Upper lobe of left lung (tissue), 6 donors: ENCODE results near the gene OGA. TPM values are rescaled to one million over a fixed set of nuclear protein-coding genes. Genes with fewer than 3 reads are reported as not detected.

ENCODE experiments used
- ATAC-seq, 2 donors: fragments of 200-7000 bp; cut with Tn5 transposase; one replicate each; pipeline ENCODE4 v1.9.1; 2022; ENCODE audit warnings: mild to moderate bottlenecking in 2 of 2, moderate library complexity in 2 of 2; ENCODE audit not compliant: low FRiP score in 2 of 2
- DNase-seq, 2 donors: peaks; one replicate each; pipeline ENCODE4 v3.0.0-alpha.2; 2019 to 2020
- H3K27ac ChIP-seq, 4 donors: fragments of 200-600 bp; sonication (generic); one replicate each; pipeline ENCODE4 v1.5.1; 2016 to 2019
- H3K27me3 ChIP-seq, 4 donors: fragments of 200-600 bp; sonication (generic); one replicate each; pipeline ENCODE4 v1.5.1; 2017 to 2019
- H3K36me3 ChIP-seq, 4 donors: fragments of 200-600 bp; sonication (generic); one replicate each; pipeline ENCODE4 v1.5.1; 2016 to 2019
- H3K4me1 ChIP-seq, 4 donors: fragments of 200-600 bp; sonication (generic); one replicate each; pipeline ENCODE4 v1.5.1; 2018 to 2019
- H3K4me3 ChIP-seq, 4 donors: fragments of 200-600 bp; sonication (generic); one replicate each; pipeline ENCODE4 v1.5.1; 2017 to 2019; ENCODE audit warnings: mild to moderate bottlenecking in 2 of 4, moderate library complexity in 1 of 4
- H3K9me3 ChIP-seq, 4 donors: fragments of 200-600 bp; sonication (generic); one replicate each; pipeline ENCODE4 v1.5.1; 2018 to 2019
- EP300 ChIP-seq, 4 donors: sonication (generic); formaldehyde crosslinking; IDR thresholded peaks; one replicate each; pipeline ENCODE4 v1.5.1; 2017; ENCODE audit warnings: antibody characterized with exemption in 4 of 4, control low read depth in 2 of 4
- POLR2A ChIP-seq, 4 donors: fragments of 450-650 bp; IDR thresholded peaks; one replicate each; pipeline ENCODE4 v1.5.1; 2016 to 2017; ENCODE audit warnings: antibody characterized with exemption in 4 of 4, mild to moderate bottlenecking in 2 of 4
- POLR2AphosphoS5 ChIP-seq, 2 donors: sonication (generic); formaldehyde crosslinking; IDR thresholded peaks; one replicate each; pipeline ENCODE4 v1.5.1; 2017; ENCODE audit warnings: antibody characterized with exemption in 2 of 2
- WGBS, 2 donors: methylation state at CpG; one replicate each; pipeline ENCODE4 v1.1.5; 2017 to 2018; 5-methylcytosine and 5-hydroxymethylcytosine counted together
- total RNA-seq, 6 donors: library from RNA; depleted of rRNA in 4 of 6; stranded (reverse); fragments of >200 nt in 4 of 6; gene quantifications; one replicate each; pipeline versions ENCODE4 v1.1.0 to v1.2.1, GENCODE V29; 2016 to 2021
- TF ChIP-seq, protein P1 (sequence below), 6 experiments: fragments of 450-650 bp in 4 of 6; fragments of 200-600 bp in 2 of 6; sonication (generic) in 2 of 6; IDR thresholded peaks; one replicate each; pipeline ENCODE4 v1.5.1; 2016 to 2019; ENCODE audit warnings: antibody characterized with exemption in 6 of 6
- donor health status: DM: no; HTN: no; CAD: no; lungs with moderate emphysema.
- donor health status: DM: no; HTN: yes; CAD: no; lungs with severe emphysema.

OGA gene
- total RNA-seq, 6 donors from 2014 or later: 71.1 to 374 (median 138) TPM

DNA sequence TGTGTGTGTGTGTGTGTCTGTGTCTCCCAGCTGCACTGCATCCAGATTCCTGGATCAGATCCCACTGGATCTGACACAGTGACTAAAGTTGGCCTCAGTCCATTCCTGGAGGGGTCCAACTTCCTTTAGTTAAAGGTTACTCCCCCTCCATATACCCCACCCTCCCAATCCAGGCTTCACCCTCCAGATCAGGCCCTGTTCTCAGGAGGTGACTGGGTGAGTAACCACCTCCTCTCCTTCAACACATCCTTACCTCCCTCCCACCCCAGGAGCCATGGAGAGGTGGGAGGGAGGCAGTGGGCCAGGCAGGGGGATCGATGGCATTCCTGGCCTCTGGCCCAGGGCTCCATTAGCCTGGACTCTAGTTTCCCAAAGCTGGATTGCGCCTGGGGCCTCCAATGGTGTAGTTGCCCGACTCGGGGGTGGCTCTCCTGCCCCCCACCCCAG is 14.1 kb upstream of the OGA start:
- H3K36me3 ChIP-seq: no peaks in the 10 kb centered on the region
- DNase-seq (no peak), ATAC-seq (no peak)
- WGBS, 2 donors: 70 to 80% methylated on average over 2 to 4 of the region's 4 CpGs
- H3K27me3 ChIP-seq: no peaks in the 10 kb centered on the region
- H3K4me3 ChIP-seq: no peak overlapping the region
- TF ChIP-seq POLR2A (IDR thresholded peaks at IDR 0.05) (no peak), POLR2AphosphoS5 (IDR thresholded peaks at IDR 0.05) (no peak), EP300 (IDR thresholded peaks at IDR 0.05) (no peak)
- TF ChIP-seq, protein P1, sequence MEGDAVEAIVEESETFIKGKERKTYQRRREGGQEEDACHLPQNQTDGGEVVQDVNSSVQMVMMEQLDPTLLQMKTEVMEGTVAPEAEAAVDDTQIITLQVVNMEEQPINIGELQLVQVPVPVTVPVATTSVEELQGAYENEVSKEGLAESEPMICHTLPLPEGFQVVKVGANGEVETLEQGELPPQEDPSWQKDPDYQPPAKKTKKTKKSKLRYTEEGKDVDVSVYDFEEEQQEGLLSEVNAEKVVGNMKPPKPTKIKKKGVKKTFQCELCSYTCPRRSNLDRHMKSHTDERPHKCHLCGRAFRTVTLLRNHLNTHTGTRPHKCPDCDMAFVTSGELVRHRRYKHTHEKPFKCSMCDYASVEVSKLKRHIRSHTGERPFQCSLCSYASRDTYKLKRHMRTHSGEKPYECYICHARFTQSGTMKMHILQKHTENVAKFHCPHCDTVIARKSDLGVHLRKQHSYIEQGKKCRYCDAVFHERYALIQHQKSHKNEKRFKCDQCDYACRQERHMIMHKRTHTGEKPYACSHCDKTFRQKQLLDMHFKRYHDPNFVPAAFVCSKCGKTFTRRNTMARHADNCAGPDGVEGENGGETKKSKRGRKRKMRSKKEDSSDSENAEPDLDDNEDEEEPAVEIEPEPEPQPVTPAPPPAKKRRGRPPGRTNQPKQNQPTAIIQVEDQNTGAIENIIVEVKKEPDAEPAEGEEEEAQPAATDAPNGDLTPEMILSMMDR (IDR thresholded peaks at IDR 0.05): no peak
- H3K9me3 ChIP-seq: no peaks in the 10 kb centered on the region
- peaks cover 19 to 40% (median 30%) of the 10 kb centered on the region in 4 donors for H3K4me1 ChIP-seq
- no peak overlapping the region for H3K27ac ChIP-seq

DNA sequence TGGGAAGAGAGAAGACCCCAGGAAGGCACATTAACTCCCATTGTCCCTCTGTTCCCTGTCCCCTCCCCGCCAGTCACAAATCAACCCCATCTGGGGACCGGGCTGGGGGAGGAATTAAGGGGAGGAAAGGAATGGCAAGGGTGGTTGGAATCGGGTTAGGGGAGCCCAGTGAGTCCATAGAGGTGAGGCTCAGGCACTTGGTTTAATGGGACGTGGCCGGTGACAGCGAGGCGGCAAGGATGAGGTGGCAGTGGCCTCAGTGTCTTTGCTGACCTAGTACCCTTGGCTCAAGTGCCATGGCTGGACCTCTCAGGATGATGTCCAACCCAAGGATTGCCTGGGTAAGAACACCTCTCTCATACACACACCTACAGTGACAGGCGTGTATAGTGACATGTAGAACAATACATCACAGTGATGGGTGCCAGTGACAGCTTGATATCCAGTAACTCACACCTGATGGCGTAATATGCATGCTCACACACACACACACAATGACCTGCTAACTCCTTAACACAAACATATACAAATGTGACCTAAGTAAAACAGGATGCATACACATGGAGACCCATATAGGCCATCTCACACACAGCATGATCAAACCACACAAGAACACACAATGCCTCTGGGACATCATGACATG is 13.0 kb upstream of the OGA start:
- WGBS, 2 donors: 44 to 50% methylated on average over 9 of the region's 9 CpGs
- peaks cover 22 to 40% (median 30%) of the 10 kb centered on the region in 4 donors for H3K4me1 ChIP-seq
- no peak for DNase-seq
- H3K27ac ChIP-seq: peak overlapping the region in 3 of 4 donors; percentile 37 to 69 (median 62)
- no peaks in the 10 kb centered on the region for H3K27me3 ChIP-seq
- no peaks in the 10 kb centered on the region for H3K36me3 ChIP-seq
- peak overlapping the region; percentile 2 to 66 (median 60) for H3K4me3 ChIP-seq
- TF ChIP-seq EP300 (IDR thresholded peaks at IDR 0.05) (no peak), POLR2AphosphoS5 (IDR thresholded peaks at IDR 0.05) (no peak)
- no peaks in the 10 kb centered on the region for H3K9me3 ChIP-seq
- no peak for ATAC-seq

DNA sequence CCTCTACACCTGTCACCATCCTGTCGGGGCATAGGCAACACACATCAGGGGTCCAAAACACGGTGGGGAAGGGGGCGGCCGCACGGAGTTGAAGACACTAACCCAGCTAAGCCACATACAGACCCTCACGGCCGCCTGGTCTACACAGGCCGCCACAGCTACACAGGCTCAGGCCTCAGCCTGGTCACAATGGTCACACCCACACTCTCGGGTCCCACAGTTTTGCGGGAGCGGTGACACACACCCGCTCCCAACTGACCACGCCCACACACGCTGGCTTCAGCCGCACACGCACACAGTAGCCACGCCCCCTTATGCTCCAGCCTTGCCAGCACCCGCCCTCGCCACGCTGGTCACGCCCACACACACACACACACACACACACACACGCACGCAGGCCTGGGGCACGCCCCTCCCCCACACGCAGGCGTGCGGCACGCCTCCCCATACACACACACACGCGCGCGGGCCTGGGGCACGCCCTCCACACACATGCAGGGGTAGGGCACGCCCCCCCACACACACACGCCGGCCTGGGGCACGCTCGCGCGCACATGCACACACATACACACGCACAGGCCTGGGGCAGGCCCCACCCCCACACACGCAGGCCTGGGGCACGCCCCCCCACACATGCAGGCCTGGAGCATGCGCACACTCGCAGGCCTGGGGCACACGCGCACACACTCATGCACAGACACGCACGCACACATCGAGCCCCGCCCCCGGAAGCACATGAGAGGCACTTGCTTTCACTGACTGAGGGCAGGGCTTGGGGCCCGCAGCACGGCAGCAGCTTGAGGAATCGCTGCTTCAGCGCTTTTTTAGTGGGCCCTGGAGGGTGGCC is 12.3 kb upstream of the OGA start:
- Histone ChIP-seq H3K27ac (peak overlapping the region; percentile 22 to 69 (median 50)), H3K36me3 (no peaks in the 10 kb centered on the region), H3K4me1 (peaks cover 22 to 40% (median 30%) of the 10 kb centered on the region in 4 donors), H3K9me3 (no peaks in the 10 kb centered on the region), H3K27me3 (no peaks in the 10 kb centered on the region), H3K4me3 (peak overlapping the region; percentile 2 to 66 (median 60))
- WGBS, 2 donors: 5 to 6% methylated on average over 12 to 36 of the region's 56 CpGs
- ATAC-seq: peak; percentile 91 to 92
- DNase-seq: peak; percentile 93 to 96
- TF ChIP-seq POLR2AphosphoS5 (IDR thresholded peaks at IDR 0.05) (peak in 1 of 2 donors; percentile 35), POLR2A (IDR thresholded peaks at IDR 0.05) (no peak), EP300 (IDR thresholded peaks at IDR 0.05) (no peak)
- TF ChIP-seq, protein P1 (IDR thresholded peaks at IDR 0.05): no peak

DNA sequence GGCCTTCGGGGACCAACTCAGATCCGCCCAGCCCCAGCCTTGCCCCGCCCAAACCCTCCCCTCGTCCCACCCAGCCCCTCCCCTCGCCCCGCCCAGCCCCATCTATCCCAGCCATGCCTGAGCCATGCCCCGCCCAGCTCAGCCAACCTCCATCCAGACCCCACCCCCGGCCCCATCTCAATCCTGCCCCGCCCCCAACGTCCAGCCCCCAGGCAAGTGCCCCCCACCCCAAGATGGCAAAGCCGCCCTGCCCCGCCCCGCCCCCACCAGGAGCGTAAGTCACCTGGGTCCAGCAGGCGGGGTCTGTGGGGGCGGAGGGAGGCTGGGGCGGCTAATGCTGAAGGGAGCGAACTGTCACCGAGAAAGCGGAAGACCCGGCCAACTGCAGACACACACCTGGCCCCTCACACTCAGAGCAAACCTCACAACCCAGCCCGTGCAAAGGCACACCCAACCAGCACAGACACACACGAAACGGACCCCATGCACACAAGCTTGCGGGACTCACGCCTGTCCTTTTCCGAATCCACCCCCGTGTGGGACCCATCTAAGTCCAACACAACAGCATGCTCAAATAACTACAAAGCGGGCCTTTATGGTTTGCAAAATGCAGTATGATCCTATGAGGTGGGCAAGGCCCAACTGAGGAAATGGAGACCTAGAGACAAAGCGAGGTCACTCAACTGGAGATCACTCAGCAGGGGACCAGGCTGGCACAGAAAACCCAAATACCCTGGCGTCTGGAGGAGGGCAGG is 11.5 kb upstream of the OGA start:
- ATAC-seq (no peak), DNase-seq (peak; percentile 75 to 87)
- no peaks in the 10 kb centered on the region for H3K9me3 ChIP-seq
- 11 to 34% methylated on average over 11 to 18 of the region's 31 CpGs for WGBS, 2 donors
- H3K36me3 ChIP-seq: no peaks in the 10 kb centered on the region
- peak overlapping the region in 3 of 4 donors; percentile 57 to 66 (median 64) for H3K4me3 ChIP-seq
- peak overlapping the region in 3 of 4 donors; percentile 22 to 69 (median 62) for H3K27ac ChIP-seq
- H3K27me3 ChIP-seq: no peaks in the 10 kb centered on the region
- H3K4me1 ChIP-seq: peaks cover 21 to 39% (median 26%) of the 10 kb centered on the region in 4 donors
- TF ChIP-seq EP300 (IDR thresholded peaks at IDR 0.05): no peak
- TF ChIP-seq, protein P1 (IDR thresholded peaks at IDR 0.05): no peak
- no peak for TF ChIP-seq POLR2AphosphoS5 (IDR thresholded peaks at IDR 0.05)
- TF ChIP-seq POLR2A (IDR thresholded peaks at IDR 0.05): no peak
